ENCODE data around the gene CELF4.

The CELF4 gene

DNA sequence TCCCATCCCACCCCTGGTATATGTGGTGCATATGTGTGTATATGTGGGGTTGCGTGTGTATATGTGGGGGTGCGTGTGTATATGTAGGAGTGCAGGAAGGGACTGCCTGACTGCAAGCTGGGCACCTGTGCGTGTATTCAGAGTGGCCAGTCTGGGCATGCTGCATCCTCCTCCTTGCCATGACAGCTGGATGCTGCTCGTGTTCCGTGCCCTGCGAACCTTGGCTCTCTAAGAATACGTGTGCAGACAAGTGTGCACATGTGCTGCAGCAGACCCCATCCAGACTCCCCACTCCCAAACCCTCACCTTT lies 222.1 kb downstream of the CELF4 start:
- peak; percentile 78 for FAIRE-seq
- no peak for DNase-seq (ENCODE audit: insufficient read length, low spot score)

DNA sequence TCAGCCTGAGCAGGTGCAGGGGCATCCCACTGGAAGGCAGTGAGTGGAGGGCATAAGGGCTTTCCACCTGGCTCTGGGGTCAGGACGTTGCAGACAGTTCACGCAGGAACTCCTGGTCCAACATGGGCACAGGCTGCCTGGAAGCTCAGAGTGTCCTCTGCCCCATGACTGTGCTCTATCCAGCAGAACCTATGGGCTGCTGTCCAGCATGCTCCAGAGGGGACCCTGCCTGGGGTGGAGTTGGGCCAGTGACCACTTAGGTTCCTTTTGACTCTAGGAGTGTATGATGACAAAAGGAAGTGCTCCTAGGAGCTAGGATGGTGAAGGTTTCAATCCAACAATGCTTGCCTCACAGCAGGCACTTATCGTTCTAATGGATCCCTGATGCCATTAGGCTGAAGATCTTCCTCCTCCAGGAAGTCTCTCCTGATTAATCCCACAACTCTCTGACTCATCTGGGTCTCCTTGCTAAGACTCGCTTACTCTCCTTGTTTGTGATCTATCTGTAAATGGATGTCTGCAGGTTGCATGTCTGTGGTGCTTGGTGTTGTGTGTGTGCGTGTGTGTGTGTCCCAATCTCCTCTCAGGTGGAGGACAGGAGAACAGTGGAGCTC lies 224.0 kb downstream of the CELF4 start:
- TF ChIP-seq PAX5 (IDR thresholded peaks at IDR 0.05; ENCODE audit: insufficient read depth, low read length, severe bottlenecking) (no peak), TAF1 (IDR thresholded peaks at IDR 0.05; ENCODE audit: low read depth, low read length) (no peak), POLR2AphosphoS5 (IDR thresholded peaks at IDR 0.05; ENCODE audit: low read depth, low read length) (no peak), POU2F2 (IDR thresholded peaks at IDR 0.05; ENCODE audit: low read depth, low read length) (no peak), POLR2A (IDR thresholded peaks at IDR 0.05; ENCODE audit: low read depth, low read length) (no peak), SPI1 (IDR thresholded peaks at IDR 0.05; ENCODE audit: low read depth, low read length) (no peak)
- no peak for DNase-seq (ENCODE audit: insufficient read length, low spot score)
- no peak for FAIRE-seq

More for the DNA sequence above, 222.1 kb downstream of the CELF4 start:
- TF ChIP-seq POLR2A (IDR thresholded peaks at IDR 0.05; ENCODE audit: low read depth, low read length) (no peak), SPI1 (IDR thresholded peaks at IDR 0.05; ENCODE audit: low read depth, low read length) (no peak), TAF1 (IDR thresholded peaks at IDR 0.05; ENCODE audit: low read depth, low read length) (no peak), POU2F2 (IDR thresholded peaks at IDR 0.05; ENCODE audit: low read depth, low read length) (no peak), POLR2AphosphoS5 (IDR thresholded peaks at IDR 0.05; ENCODE audit: low read depth, low read length) (no peak), PAX5 (IDR thresholded peaks at IDR 0.05; ENCODE audit: insufficient read depth, low read length, severe bottlenecking) (no peak)

DNA sequence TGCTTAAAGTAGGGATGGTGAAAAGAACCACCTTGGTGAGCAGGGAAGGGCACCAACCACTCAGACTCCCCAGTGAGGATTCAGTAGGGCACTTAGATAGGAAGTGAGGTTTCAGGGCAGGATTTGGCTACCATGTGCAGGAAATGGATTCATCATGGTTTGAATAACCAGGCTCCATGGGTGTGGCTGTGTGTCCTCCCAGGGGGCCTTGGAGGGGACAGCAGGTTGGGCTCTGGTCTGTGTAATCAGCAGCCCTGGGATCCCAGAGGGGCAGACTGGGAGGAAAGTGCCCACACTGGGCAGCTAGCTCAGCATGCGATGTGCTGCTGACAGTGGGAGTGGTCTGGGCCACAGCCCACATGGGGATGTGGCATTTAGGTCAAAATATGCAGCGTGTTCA lies 224.6 kb downstream of the CELF4 start:
- TF ChIP-seq PAX5 (IDR thresholded peaks at IDR 0.05; ENCODE audit: insufficient read depth, low read length, severe bottlenecking) (no peak), POLR2AphosphoS5 (IDR thresholded peaks at IDR 0.05; ENCODE audit: low read depth, low read length) (no peak), POLR2A (IDR thresholded peaks at IDR 0.05; ENCODE audit: low read depth, low read length) (no peak), TAF1 (IDR thresholded peaks at IDR 0.05; ENCODE audit: low read depth, low read length) (no peak), POU2F2 (IDR thresholded peaks at IDR 0.05; ENCODE audit: low read depth, low read length) (no peak), SPI1 (IDR thresholded peaks at IDR 0.05; ENCODE audit: low read depth, low read length) (no peak)
- FAIRE-seq (no peak), DNase-seq (ENCODE audit: insufficient read length, low spot score) (no peak)

DNA sequence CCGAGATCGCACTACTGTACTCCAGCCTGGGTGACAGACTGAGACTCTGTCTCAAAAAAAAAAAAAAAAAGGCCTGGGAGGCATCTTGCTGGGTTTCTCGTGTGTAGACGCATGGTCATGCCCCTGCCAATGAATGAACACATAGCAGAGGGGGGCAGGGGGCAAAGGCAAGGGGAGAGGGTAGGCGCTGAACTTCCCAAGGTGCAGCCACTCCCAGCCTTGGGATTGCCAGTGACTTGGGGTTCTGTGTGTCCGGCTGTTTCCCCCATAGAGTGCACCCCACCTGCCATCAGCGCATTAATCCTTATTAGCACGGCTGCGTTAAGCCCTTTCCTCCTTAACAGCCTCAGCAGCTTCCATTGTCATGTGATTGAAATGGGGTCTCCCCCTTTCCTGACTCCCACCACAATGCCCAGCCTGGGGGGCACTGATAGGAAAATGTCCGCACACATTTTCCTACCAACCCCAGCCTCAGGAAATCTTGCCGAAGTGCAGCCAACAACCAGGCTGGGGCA lies 225.8 kb downstream of the CELF4 start:
- no peak for DNase-seq (ENCODE audit: insufficient read length, low spot score)
- no peak for FAIRE-seq
- TF ChIP-seq POU2F2 (IDR thresholded peaks at IDR 0.05; ENCODE audit: low read depth, low read length) (no peak), SPI1 (IDR thresholded peaks at IDR 0.05; ENCODE audit: low read depth, low read length) (no peak)

DNA sequence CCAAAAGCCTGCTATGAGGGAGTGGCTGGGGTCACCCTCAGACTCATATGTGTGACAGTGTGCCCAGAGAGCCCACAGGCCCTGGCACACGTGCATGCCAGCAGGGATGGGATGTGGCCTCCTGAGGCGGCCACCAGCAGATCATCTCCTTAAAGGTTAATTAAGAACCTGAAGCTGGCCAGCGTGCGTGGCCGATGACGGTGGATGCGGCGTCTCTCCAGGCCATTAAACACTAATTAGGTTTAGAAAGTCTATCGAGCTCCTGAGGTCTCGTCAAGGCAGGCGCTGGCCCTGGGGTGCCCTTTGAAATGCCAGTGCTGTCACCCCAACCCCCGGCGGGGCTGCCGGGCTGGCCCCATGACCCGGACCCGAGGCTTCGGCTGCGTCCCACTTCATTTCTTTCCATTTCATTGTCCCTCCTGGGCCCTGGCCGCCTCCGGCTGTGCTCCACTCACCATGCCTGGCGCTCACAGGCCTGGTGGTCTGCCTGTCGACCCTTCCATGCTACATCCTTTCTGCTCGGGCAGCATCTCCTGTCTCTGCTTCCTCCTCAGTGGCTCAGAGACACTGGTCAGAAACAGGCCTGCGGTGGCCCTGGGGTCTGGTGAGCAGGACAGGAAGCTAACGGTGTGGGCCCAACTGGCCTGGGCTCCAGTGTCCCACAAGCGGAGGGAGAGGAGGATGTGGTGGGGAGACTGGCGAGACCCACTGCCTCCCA lies 228.9 kb downstream of the CELF4 start:
- DNase-seq (ENCODE audit: insufficient read length, low spot score) (no peak), FAIRE-seq (no peak)
- TF ChIP-seq SPI1 (IDR thresholded peaks at IDR 0.05; ENCODE audit: low read depth, low read length) (no peak), POLR2A (IDR thresholded peaks at IDR 0.05; ENCODE audit: low read depth, low read length) (no peak), POLR2AphosphoS5 (IDR thresholded peaks at IDR 0.05; ENCODE audit: low read depth, low read length) (no peak), POU2F2 (IDR thresholded peaks at IDR 0.05; ENCODE audit: low read depth, low read length) (no peak), PAX5 (IDR thresholded peaks at IDR 0.05; ENCODE audit: insufficient read depth, low read length, severe bottlenecking) (no peak), TAF1 (IDR thresholded peaks at IDR 0.05; ENCODE audit: low read depth, low read length) (no peak)

DNA sequence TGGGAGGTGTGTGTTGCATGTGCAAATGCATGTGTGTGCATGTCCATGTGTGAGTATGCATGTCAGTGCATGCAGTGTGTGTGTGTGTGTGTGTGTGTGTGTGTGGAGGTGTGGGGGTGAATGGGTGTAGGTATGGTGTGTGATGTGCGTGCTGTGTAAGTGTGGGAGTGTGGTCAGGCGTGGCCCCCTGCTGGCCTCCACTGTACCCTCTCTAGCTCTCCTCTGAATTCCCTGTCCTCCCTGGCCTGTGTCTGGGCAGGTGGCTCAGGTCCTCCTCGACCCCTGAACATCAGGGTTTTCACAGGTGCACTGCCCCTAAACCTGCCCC lies 230.2 kb downstream of the CELF4 start:
- DNase-seq (ENCODE audit: insufficient read length, low spot score) (no peak), FAIRE-seq (no peak)
- no peak for TF ChIP-seq POLR2A (IDR thresholded peaks at IDR 0.05; ENCODE audit: low read depth, low read length)
- TF ChIP-seq TAF1 (IDR thresholded peaks at IDR 0.05; ENCODE audit: low read depth, low read length), result no peak
- no peak for TF ChIP-seq POLR2AphosphoS5 (IDR thresholded peaks at IDR 0.05; ENCODE audit: low read depth, low read length)
- TF ChIP-seq PAX5 (IDR thresholded peaks at IDR 0.05; ENCODE audit: insufficient read depth, low read length, severe bottlenecking), result no peak
- no peak for TF ChIP-seq SPI1 (IDR thresholded peaks at IDR 0.05; ENCODE audit: low read depth, low read length)
- no peak for TF ChIP-seq POU2F2 (IDR thresholded peaks at IDR 0.05; ENCODE audit: low read depth, low read length)

DNA sequence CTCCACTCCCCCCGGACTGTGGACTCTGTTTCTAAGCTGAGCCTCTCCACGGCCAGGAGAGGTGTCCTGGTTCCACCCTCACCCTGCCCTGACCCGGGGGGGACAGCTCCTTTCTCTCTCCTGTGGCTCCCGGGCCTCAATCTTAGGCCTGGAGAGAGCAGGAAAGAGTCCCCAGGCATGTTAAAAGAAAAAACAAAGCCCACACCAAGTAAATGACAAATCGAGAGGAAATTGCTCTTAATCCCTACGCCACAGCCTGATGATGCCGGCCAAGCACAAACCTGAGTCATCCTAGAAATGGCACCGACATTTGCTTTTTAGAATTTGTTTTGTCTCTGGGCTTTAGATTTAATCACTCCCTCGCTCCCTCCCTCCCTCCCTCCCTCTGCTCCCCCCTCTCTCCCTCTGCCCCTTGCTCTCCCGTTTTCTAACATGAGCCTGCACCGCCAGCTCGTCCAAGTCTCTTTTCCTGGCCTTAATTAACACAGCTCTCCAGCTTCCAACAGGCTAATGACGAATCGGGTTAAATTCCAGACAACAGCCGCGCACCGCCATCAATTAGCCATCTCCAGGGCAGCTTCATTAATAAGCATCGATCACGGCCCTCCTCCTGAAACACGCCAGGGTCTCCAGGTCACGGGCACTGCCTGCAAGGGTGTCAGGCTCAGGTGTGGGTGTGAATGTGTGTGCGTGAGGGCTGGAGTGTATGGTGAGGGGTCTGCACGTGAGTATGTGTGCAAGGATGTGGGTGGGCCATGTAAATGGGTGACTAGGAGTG lies 230.8 kb downstream of the CELF4 start:
- DNase-seq (ENCODE audit: insufficient read length, low spot score) (no peak), FAIRE-seq (no peak)
- no peak for TF ChIP-seq POU2F2 (IDR thresholded peaks at IDR 0.05; ENCODE audit: low read depth, low read length)
- TF ChIP-seq POLR2A (IDR thresholded peaks at IDR 0.05; ENCODE audit: low read depth, low read length), result no peak

DNA sequence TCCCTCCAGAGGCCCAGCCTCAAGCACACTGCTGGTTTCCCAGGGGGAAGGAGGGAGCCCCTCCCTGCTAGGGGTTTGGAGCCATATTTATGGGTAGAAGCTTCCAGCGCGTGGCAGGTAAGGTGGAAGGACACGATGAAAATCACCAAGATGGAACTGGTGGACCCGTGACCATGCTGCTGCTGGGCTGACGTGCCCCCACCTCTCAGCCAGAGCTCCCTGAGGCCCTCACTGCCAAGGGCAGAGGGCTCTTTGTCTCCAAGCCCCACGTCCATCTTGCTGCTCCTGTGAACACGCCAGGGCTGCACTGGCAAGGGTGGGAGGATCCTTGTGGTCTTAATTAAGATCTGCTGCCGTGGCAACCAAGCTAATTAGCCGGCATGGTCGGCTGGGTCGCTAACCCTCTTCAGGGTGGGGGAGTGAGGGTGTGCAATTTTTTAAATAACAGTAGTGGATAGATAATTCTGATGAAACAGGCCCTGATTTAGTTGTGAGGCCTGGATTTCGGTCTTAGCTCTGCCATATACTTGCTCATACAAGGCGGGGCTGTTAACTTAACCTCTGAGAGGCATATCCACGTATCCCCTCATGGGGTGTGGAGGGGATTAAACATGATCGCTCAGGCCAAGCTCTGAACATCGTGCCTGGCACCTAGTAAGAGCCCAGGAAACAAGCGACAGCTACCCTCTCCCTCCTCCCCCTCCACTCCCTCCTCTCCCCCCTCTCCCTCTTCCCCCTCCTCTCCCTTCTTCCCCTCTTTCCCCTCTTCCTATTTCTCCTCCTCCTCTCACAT lies 232.8 kb downstream of the CELF4 start:
- no peak for DNase-seq (ENCODE audit: insufficient read length, low spot score)
- no peak for TF ChIP-seq POLR2AphosphoS5 (IDR thresholded peaks at IDR 0.05; ENCODE audit: low read depth, low read length)
- no peak for TF ChIP-seq POLR2A (IDR thresholded peaks at IDR 0.05; ENCODE audit: low read depth, low read length)
- no peak for TF ChIP-seq TAF1 (IDR thresholded peaks at IDR 0.05; ENCODE audit: low read depth, low read length)
- no peak for TF ChIP-seq PAX5 (IDR thresholded peaks at IDR 0.05; ENCODE audit: insufficient read depth, low read length, severe bottlenecking)
- no peak for TF ChIP-seq POU2F2 (IDR thresholded peaks at IDR 0.05; ENCODE audit: low read depth, low read length)
- TF ChIP-seq SPI1 (IDR thresholded peaks at IDR 0.05; ENCODE audit: low read depth, low read length), result no peak
- FAIRE-seq, result no peak

DNA sequence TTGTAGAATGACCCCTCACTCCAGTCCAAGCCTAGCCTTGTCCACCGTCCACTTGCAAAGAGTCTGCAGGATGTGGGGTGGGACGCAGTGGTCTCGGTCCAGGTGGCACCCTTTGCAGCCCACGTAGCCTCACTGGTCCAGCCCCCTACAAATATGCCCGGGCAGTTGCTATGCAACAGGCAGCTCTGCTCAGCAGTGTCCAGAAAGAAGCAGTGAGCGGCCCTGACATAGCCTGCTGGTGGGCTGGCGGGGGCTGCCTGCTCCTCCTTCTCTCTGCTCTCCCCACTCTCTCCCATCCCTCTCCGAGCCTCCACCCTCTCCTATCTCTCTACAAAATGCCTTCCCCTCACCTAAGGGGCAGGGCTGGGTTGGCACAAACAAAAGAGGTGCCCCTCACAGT lies 233.4 kb downstream of the CELF4 start:
- no peak for FAIRE-seq
- DNase-seq (ENCODE audit: insufficient read length, low spot score), result no peak

More for the DNA sequence above, 233.4 kb downstream of the CELF4 start:
- TF ChIP-seq PAX5 (IDR thresholded peaks at IDR 0.05; ENCODE audit: insufficient read depth, low read length, severe bottlenecking) (no peak), POLR2AphosphoS5 (IDR thresholded peaks at IDR 0.05; ENCODE audit: low read depth, low read length) (no peak), POU2F2 (IDR thresholded peaks at IDR 0.05; ENCODE audit: low read depth, low read length) (no peak), POLR2A (IDR thresholded peaks at IDR 0.05; ENCODE audit: low read depth, low read length) (no peak), TAF1 (IDR thresholded peaks at IDR 0.05; ENCODE audit: low read depth, low read length) (no peak), SPI1 (IDR thresholded peaks at IDR 0.05; ENCODE audit: low read depth, low read length) (no peak)

Measured in GM12891 (cell line).